Stimulated activated CD8-positive, alpha-beta memory T cell treated with anti-CD3 and anti-CD28 coated beads, Interleukin-7, amount 100 ng/mL, for 4 hours (primary cell): ENCODE measurements around the gene STING1.
"Not testable (repeated sequence)": the region's sequence is repeated elsewhere in the genome, so short reads cannot be mapped to it uniquely, and the experiment has no call there.

Experiments
- DNase-seq, 2 donors: peaks; one replicate each; pipeline ENCODE4 v3.0.0-alpha.2; 2020; ENCODE audit warnings: low read depth in 2 of 2

The STING1 gene

GRCh38 chr5:139440416-139440815, 42.1 kb downstream of the STING1 start:
- DNase-seq, result not testable (repeated sequence)

- peak; percentile 78 to 83 for DNase-seq
Observed at GRCh38 chr5:139439013-139439903, 43.3 kb downstream of the STING1 start, which contains the start of gene DNAJC18. Gene DNAJC18 (minus strand): TSS chr5:139439525. CDS start chr5:139439445, 80 bp downstream.

GRCh38 chr5:139438707-139439012, 43.9 kb downstream of the STING1 start:
- no peak for DNase-seq

GRCh38 chr5:139435676-139436075, 46.9 kb downstream of the STING1 start:
- DNase-seq, result no peak

GRCh38 chr5:139431706-139432105, 50.9 kb downstream of the STING1 start:
- DNase-seq, result no peak

- DNase-seq, result no peak
Observed at GRCh38 chr5:139430015-139430414, 52.5 kb downstream of the STING1 start.

- no peak for DNase-seq
Observed at GRCh38 chr5:139426203-139426885, 56.2 kb downstream of the STING1 start.
